Ectodermal cell (in vitro differentiated cells): Measurements from ENCODE around the gene TSPAN18.
A peak's percentile ranks its signal among the peaks of the same experiment; 100 is the strongest.

ENCODE experiments used
- H3K27ac ChIP-seq: 2 replicates; pipeline ENCODE4 v1.7.0; 2013; ENCODE audit warnings: mild to moderate bottlenecking, low read depth, low read length; ENCODE audit not compliant: insufficient read depth, poor library complexity, severe bottlenecking
- H3K27me3 ChIP-seq: 2 replicates; pipeline ENCODE4 v1.7.0; 2013; ENCODE audit warnings: mild to moderate bottlenecking, low read length; ENCODE audit not compliant: insufficient read depth, control insufficient read depth, poor library complexity, severe bottlenecking
- H3K36me3 ChIP-seq: one replicate; pipeline ENCODE4 v1.7.0; 2013; ENCODE audit warnings: low read length; ENCODE audit not compliant: control insufficient read depth, insufficient read depth
- H3K4me1 ChIP-seq: one replicate; pipeline ENCODE4 v1.7.0; 2013; ENCODE audit warnings: low read length; ENCODE audit not compliant: control insufficient read depth, insufficient read depth
- H3K4me3 ChIP-seq: 2 replicates; pipeline ENCODE4 v1.7.0; 2013; ENCODE audit warnings: low read depth, low read length, control low read depth; ENCODE audit not compliant: insufficient read depth
- H3K9me3 ChIP-seq: 2 replicates; pipeline ENCODE4 v1.7.0; 2013; ENCODE audit warnings: mild to moderate bottlenecking, low read length, moderate library complexity; ENCODE audit not compliant: control insufficient read depth
- WGBS, 2 experiments: methylation state at CpG; one replicate each; pipeline ENCODE4 v1.1.7; 2013; ENCODE audit warnings: missing lambda C conversion rate in 2 of 2; 5-methylcytosine and 5-hydroxymethylcytosine counted together

TSPAN18 gene

DNA sequence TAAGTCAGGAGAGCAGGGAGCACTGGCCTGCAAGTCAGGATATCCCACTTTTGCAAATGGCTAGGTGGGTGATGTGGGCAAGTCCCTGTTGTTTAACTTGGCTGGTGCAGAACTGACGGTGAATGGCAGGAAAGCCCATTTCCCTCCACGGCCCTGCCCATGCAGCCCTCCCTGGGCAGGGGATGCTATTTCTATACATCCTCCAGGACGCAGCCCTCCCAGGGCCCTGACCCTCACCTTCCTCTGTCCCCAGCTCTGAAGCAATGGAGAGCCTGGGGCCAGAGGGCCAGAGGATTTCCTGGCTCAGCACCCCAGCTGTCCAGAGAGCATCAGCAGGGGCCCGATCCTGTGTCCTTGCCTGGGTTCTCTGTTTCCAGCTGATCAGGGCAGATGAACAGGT, 91.3 kb downstream of the TSPAN18 start:
- H3K4me3 ChIP-seq, result no peak overlapping the region
- no peaks in the 10 kb centered on the region for H3K27me3 ChIP-seq
- WGBS, 2 experiments, result 88 to 89% methylated on average over 4 of the region's 4 CpGs
- peaks cover 18% of the 10 kb centered on the region for H3K4me1 ChIP-seq
- no peak overlapping the region for H3K27ac ChIP-seq
- H3K9me3 ChIP-seq, result peaks cover 4% of the 10 kb centered on the region
- H3K36me3 ChIP-seq, result peaks cover 6% of the 10 kb centered on the region

DNA sequence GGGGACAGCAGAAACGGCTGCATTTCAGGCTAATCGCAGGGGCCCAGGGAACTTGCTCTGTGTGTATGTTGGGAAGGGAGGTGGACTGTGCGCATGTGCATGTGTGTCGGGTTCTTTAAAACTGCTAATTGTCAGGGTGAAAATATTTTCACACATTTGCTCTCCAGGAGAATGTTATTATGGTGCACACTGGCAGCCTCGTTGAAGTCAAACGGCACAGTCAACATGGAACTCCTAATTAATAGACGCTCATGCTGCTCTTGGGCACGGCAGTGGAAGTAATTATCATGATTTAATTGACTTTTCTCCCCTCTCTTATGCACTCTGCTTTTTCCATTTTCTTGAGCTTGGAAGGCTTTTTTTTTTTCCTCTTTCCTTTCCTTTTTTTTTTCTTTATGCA, 92.6 kb downstream of the TSPAN18 start:
- Histone ChIP-seq H3K4me3 (no peak overlapping the region), H3K27ac (no peak overlapping the region), H3K36me3 (peaks cover 7% of the 10 kb centered on the region), H3K4me1 (peaks cover 12% of the 10 kb centered on the region), H3K9me3 (peaks cover 5% of the 10 kb centered on the region), H3K27me3 (no peaks in the 10 kb centered on the region)
- WGBS, 2 experiments, result 92 to 94% methylated on average over 8 of the region's 8 CpGs

DNA sequence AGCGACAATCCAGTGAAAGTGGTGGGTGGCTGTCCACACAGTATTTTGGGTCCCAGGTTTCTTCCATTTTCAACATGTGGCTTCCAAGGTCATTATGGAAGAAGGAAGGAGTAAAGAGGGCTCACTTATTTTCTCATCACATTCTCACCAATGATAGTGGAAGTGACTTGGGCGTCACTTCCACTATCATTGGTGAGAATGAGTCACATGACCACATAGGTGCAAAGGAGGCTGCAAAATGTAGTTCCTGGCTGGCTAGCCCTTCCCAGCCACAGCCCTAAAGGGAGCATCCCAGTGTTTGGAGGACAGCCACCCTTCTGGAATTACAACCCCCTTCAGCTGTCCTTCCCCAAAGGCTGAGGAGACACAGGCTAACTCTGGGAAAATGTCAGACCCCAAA, 95.6 kb downstream of the TSPAN18 start:
- 41 to 47% methylated on average over 2 of the region's 2 CpGs for WGBS, 2 experiments
- Histone ChIP-seq H3K27ac (no peak overlapping the region), H3K4me3 (no peak overlapping the region), H3K36me3 (peaks cover 7% of the 10 kb centered on the region), H3K4me1 (peaks cover 21% of the 10 kb centered on the region), H3K27me3 (no peaks in the 10 kb centered on the region), H3K9me3 (peaks cover 5% of the 10 kb centered on the region)

GRCh38 chr11:44823006-44823405, 96.2 kb downstream of the TSPAN18 start:
- no peak overlapping the region for H3K4me3 ChIP-seq
- H3K9me3 ChIP-seq, result peaks cover 5% of the 10 kb centered on the region
- H3K27me3 ChIP-seq, result no peaks in the 10 kb centered on the region
- 72 to 77% methylated on average over 9 of the region's 9 CpGs for WGBS, 2 experiments
- peaks cover 26% of the 10 kb centered on the region for H3K4me1 ChIP-seq
- peaks cover 7% of the 10 kb centered on the region for H3K36me3 ChIP-seq
- H3K27ac ChIP-seq, result no peak overlapping the region

- WGBS, 2 experiments, result 17% methylated on average over 8 to 9 of the region's 9 CpGs
- Histone ChIP-seq H3K27ac (peak overlapping the region; percentile 92), H3K27me3 (no peaks in the 10 kb centered on the region), H3K4me3 (peak overlapping the region; percentile 0), H3K36me3 (peaks cover 7% of the 10 kb centered on the region), H3K4me1 (peaks cover 30% of the 10 kb centered on the region), H3K9me3 (peaks cover 5% of the 10 kb centered on the region)
These were observed 97.1 kb downstream of the TSPAN18 start for GRCh38 chr11:44823868-44824267.

- peaks cover 7% of the 10 kb centered on the region for H3K36me3 ChIP-seq
- 0 to 1% methylated on average over 5 of the region's 5 CpGs for WGBS, 2 experiments
- H3K4me3 ChIP-seq, result no peak overlapping the region
- H3K4me1 ChIP-seq, result peaks cover 30% of the 10 kb centered on the region
- peaks cover 5% of the 10 kb centered on the region for H3K9me3 ChIP-seq
- peak overlapping the region; percentile 92 for H3K27ac ChIP-seq
- no peaks in the 10 kb centered on the region for H3K27me3 ChIP-seq
These were observed 97.5 kb downstream of the TSPAN18 start for GRCh38 chr11:44824300-44824704.

GRCh38 chr11:44825058-44825785, 98.5 kb downstream of the TSPAN18 start:
- WGBS, 2 experiments, result 47 to 48% methylated on average over 14 of the region's 14 CpGs
- peaks cover 5% of the 10 kb centered on the region for H3K9me3 ChIP-seq
- H3K4me3 ChIP-seq, result no peak overlapping the region
- no peaks in the 10 kb centered on the region for H3K27me3 ChIP-seq
- H3K4me1 ChIP-seq, result peaks cover 30% of the 10 kb centered on the region
- peak overlapping the region; percentile 92 for H3K27ac ChIP-seq
- H3K36me3 ChIP-seq, result peaks cover 7% of the 10 kb centered on the region

DNA sequence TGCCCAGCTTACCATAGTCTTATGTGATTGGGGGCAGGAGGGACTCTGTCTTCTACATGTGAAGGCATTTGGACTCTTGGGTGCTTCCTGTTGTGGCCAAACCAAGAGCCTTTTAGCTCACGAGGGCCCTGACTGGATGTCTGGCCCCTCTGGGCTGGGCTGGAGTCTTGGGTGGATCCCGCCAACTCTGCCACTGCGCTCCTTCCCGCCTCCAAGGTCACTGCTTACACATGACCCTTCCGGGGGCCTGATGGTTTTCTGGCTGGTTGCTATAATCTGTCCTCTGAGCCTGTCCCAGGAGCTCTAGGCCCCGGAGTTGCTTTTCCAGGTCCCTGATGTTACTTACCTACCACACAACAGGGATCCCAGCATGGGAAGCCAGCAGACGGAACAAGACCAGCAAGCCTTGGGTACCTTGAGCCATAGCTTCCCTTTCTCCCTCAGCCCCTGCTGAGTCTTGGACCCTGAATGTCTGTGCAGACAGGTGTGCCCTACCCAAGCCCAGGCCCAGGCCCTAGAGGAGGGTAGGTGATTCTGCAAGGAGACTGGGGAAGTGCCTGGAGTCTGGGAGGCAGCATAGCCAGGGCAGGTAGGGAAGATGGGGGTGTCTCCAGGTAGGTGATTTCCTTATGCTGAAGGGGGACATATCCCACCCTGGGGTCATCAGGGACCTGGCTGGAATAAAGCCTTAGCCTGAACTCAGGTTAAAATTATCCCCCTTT, 100.3 kb downstream of the TSPAN18 start:
- Histone ChIP-seq H3K27ac (no peak overlapping the region), H3K9me3 (peaks cover 5% of the 10 kb centered on the region), H3K4me3 (no peak overlapping the region), H3K4me1 (peaks cover 30% of the 10 kb centered on the region), H3K36me3 (peaks cover 7% of the 10 kb centered on the region), H3K27me3 (no peaks in the 10 kb centered on the region)
- WGBS, 2 experiments, result 89 to 91% methylated on average over 7 of the region's 7 CpGs

GRCh38 chr11:44828296-44828695, 101.5 kb downstream of the TSPAN18 start:
- Histone ChIP-seq H3K9me3 (no peaks in the 10 kb centered on the region), H3K36me3 (no peaks in the 10 kb centered on the region), H3K4me3 (no peak overlapping the region), H3K27me3 (no peaks in the 10 kb centered on the region), H3K4me1 (peaks cover 40% of the 10 kb centered on the region), H3K27ac (no peak overlapping the region)
- 95 to 96% methylated on average over 5 of the region's 5 CpGs for WGBS, 2 experiments

DNA sequence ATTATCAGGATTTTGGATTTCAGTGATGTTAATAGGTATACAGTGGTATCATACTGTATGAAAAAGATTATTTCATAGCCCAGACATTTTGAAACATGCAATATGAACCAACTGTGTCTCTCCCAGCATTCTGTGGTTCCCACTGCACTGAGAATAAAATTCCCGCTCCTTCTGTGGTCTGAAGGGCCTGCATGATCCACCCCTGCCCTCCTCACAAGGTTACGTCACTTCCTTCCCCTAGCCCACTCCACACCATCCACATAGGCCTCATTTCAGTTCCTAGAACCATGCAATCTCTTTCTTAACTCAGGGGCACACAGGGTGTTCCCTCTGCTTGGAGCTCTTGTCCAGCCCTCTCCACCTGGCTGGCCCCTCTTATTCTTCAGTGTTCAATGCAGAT, 103.1 kb downstream of the TSPAN18 start:
- Histone ChIP-seq H3K4me1 (peaks cover 44% of the 10 kb centered on the region), H3K27ac (no peak overlapping the region), H3K4me3 (no peak overlapping the region), H3K36me3 (no peaks in the 10 kb centered on the region), H3K9me3 (no peaks in the 10 kb centered on the region), H3K27me3 (no peaks in the 10 kb centered on the region)
- 95 to 97% methylated on average over 2 of the region's 2 CpGs for WGBS, 2 experiments
